Bronchial epithelial cell (primary cell): ENCODE results near the gene ADCY2. TPM values are rescaled to one million over a fixed set of nuclear protein-coding genes. Genes with fewer than 3 reads are reported as not detected.

Source experiments
- DNase-seq: peaks from one replicate; pipeline ENCODE4 v3.0.0-alpha.2; 2010; ENCODE audit warnings: low read depth
- FAIRE-seq: peaks from 2 replicates; lab custom pipeline; 2011; peaks lifted over from hg19 to GRCh38; lab: Jason Lieb, UNC
- H3K27me3 ChIP-seq: 2 replicates; pipeline ENCODE4 v1.5.1; 2011; ENCODE audit warnings: low read length; ENCODE audit not compliant: control insufficient read depth, insufficient read depth
- H3K36me3 ChIP-seq: 2 replicates; pipeline ENCODE4 v1.5.1; 2011; ENCODE audit warnings: low read length; ENCODE audit not compliant: control insufficient read depth, insufficient read depth
- H3K4me3 ChIP-seq: 2 replicates; pipeline ENCODE4 v1.5.1; 2011; ENCODE audit warnings: mild to moderate bottlenecking, low read depth, low read length, control low read depth
- CTCF ChIP-seq: IDR thresholded peaks from 2 replicates; pipeline ENCODE4 v1.5.1; 2011; ENCODE audit warnings: mild to moderate bottlenecking, moderate library complexity, low read length, control low read depth, inconsistent platforms; ENCODE audit not compliant: insufficient read depth, severe bottlenecking
- total RNA-seq: library from RNA; depleted of rRNA; stranded (reverse); fragments of >200 nt; gene quantifications from 2 replicates; pipeline ENCODE4 v1.2.1, GENCODE V29; 2014

Gene ADCY2
- total RNA-seq, 1 donor from 2014 or later: under 0.01 TPM

GRCh38 chr5:7396713-7397454 is 946 bp downstream of the ADCY2 start:
- H3K27me3 ChIP-seq: peaks cover 12% of the 10 kb centered on the region

GRCh38 chr5:7397937-7398336 is 2.0 kb downstream of the ADCY2 start:
- DNase-seq (no peak), FAIRE-seq (no peak)
- no peak for TF ChIP-seq CTCF
- no peak overlapping the region for H3K4me3 ChIP-seq
- H3K36me3 ChIP-seq: no peaks in the 10 kb centered on the region
- peaks cover 12% of the 10 kb centered on the region for H3K27me3 ChIP-seq

More at GRCh38 chr5:7396713-7397454, 946 bp downstream of the ADCY2 start:
- H3K4me3 ChIP-seq: no peak overlapping the region
- no peak for FAIRE-seq
- DNase-seq: no peak
- TF ChIP-seq CTCF: no peak
- no peaks in the 10 kb centered on the region for H3K36me3 ChIP-seq

GRCh38 chr5:7398596-7399280 is 2.8 kb downstream of the ADCY2 start:
- no peak for TF ChIP-seq CTCF
- Histone ChIP-seq H3K36me3 (no peaks in the 10 kb centered on the region), H3K4me3 (no peak overlapping the region), H3K27me3 (peaks cover 12% of the 10 kb centered on the region)
- FAIRE-seq: no peak
- DNase-seq: no peak

- DNase-seq (no peak), FAIRE-seq (no peak)
- H3K27me3 ChIP-seq: no peaks in the 10 kb centered on the region
- H3K4me3 ChIP-seq: no peak overlapping the region
- no peak for TF ChIP-seq CTCF
- H3K36me3 ChIP-seq: no peaks in the 10 kb centered on the region
Observed at GRCh38 chr5:7405277-7405676, 9.3 kb downstream of the ADCY2 start.

DNA sequence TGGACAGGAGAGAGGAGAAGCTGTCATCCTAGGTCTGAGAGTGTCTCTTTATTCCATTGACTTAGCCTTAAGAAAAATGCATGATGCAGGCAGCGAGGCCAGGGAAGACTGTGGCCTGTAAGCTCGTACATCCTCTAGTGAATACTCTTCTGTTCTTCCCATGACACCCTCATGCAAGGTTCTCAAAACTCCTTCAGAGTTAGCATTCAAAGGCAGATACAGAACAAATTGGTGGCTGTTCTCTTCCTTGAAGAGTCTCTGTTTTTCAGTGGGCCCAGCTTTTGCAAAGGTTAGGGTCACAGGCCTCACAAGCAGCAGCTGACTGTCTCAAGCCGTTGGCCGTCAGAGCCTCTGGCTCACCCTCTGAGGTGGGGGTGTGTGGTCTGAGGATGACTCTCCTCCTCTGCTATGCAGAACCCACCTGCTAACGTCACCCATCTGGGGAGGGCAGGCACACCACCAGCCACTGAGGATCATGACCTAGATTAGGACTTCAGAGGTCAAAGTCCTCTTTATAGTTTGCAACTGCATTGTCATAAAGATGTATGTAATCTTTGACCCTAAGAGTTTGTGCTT is 15.1 kb downstream of the ADCY2 start:
- no peak for DNase-seq
- Histone ChIP-seq H3K27me3 (no peaks in the 10 kb centered on the region), H3K36me3 (no peaks in the 10 kb centered on the region), H3K4me3 (no peak overlapping the region)
- no peak for TF ChIP-seq CTCF
- no peak for FAIRE-seq
